ES-I3 (cell line): ENCODE results near the gene FBXO31.

ENCODE experiments used
- H3K36me3 ChIP-seq: 2 replicates; pipeline ENCODE4 v1.6.1; 2013; ENCODE audit warnings: mild to moderate bottlenecking, low read length, control low read depth, moderate library complexity; ENCODE audit not compliant: insufficient read depth
- H3K4me1 ChIP-seq: 2 replicates; pipeline ENCODE4 v1.6.1; 2013; ENCODE audit warnings: mild to moderate bottlenecking, control low read depth, low read length; ENCODE audit not compliant: insufficient read depth
- H3K9ac ChIP-seq: 2 replicates; pipeline ENCODE4 v1.6.1; 2013; ENCODE audit warnings: low read depth, mild to moderate bottlenecking, low read length, moderate library complexity
- H3K9me3 ChIP-seq: 2 replicates; pipeline ENCODE4 v1.6.1; 2013; ENCODE audit warnings: mild to moderate bottlenecking, low read length, moderate library complexity; ENCODE audit not compliant: control insufficient read depth, insufficient read depth

FBXO31 gene

DNA sequence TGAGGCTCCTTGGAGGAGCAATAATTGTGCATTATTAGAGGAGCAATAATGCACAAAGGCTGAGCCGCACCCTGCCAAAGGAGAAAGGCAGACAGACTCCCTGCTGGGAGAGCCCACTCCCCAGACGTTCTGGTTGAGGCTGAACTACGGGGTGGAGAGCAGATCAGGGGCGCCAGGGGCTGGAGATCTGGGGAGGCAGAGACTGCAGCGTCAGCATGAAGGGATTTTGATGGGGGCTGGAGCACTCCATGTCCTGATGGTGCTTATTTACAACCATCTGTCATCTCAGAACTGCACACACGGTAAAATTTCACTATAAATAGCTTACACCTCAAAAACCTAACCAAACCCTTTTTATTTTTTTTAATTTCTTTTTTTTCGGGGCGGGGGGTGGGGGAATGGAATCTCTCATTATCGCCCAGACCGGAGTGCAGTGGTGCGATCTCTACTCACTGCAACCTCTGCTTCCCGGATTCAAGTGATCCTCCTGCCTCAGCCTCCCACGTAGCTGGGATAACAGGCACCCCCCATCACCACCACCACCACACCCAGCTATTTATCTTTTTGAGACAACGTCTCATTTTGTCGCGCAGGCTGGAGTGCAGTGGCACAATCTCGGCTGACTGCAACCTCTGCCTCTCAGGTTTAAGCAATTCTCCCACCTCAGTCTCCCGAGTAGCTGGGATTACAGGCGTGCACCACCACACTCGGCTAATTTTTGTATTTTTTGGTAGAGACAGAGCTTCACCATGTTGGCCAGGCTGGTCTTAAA is 62.1 kb downstream of the FBXO31 start:
- H3K4me1 ChIP-seq, result no peaks in the 10 kb centered on the region; the same call in 1 of the 2 replicates
- H3K9me3 ChIP-seq, result no peaks in the 10 kb centered on the region
- H3K9ac ChIP-seq, result no peak overlapping the region
- no peaks in the 10 kb centered on the region for H3K36me3 ChIP-seq

DNA sequence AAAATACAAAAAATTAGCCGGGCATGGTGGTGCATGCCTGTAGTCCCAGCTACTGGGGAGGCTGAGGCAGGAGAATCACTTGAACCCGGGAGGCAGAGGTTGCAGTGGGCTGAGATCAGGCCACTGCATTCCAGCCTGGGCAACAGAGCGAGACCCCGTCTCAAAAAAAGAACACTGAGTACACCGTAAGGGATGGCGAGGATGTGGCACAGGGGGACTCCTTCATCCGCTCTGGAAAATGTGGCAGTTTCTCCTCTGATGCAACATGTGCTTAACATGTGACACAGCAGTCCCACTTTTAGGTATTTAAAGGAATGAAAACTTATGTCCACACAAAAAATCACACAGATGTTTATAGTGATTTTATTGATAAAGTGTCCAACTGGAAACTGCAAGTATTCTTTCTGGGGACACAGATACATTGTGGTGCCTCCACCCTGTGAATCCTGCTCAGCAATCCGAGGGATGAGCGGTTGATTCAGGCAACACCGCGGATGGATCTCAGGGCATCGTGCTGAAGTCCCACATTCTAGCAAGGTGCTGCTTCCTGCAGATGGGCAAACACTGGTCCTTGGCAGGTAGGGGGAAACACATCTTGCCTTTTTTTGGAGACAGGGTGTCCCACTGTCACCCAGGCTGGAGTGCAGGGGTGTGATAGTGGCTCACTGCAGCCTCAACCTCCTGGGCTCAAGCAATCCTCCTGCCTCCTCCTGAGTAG is 62.9 kb downstream of the FBXO31 start:
- Histone ChIP-seq H3K9ac (no peak overlapping the region), H3K9me3 (no peaks in the 10 kb centered on the region), H3K36me3 (no peaks in the 10 kb centered on the region), H3K4me1 (peaks cover under 1% of the 10 kb centered on the region; the same call in 1 of the 2 replicates)

DNA sequence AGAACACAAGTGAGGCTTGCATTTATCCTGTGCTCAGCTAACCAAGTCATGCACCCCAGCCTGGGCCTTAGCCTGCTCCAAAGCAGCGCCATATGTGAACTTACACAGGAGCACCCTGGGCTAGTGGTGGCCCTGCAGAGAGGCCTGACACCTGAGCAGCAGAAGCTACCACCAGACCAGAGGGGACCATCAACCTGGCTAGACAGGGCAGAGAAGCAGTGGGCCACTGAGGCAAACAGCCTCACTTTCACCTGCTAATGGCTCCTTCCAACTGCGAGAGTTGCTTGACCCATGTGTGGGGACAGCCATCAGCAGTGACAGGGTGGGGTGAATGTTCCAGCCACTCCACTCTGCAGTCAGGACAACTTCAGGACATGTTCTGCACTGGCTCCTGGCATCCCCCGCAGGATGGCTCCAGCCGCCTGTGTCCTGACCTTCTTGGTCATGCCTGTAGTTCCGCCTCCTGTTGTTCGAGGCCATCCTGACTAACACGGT is 63.5 kb downstream of the FBXO31 start:
- no peaks in the 10 kb centered on the region for H3K9me3 ChIP-seq
- H3K9ac ChIP-seq, result no peak overlapping the region
- H3K4me1 ChIP-seq, result peaks cover 7% of the 10 kb centered on the region; the same call in 1 of the 2 replicates
- H3K36me3 ChIP-seq, result no peaks in the 10 kb centered on the region

- Histone ChIP-seq H3K9ac (no peak overlapping the region), H3K9me3 (no peaks in the 10 kb centered on the region), H3K36me3 (no peaks in the 10 kb centered on the region), H3K4me1 (peaks cover 7% of the 10 kb centered on the region; the same call in 1 of the 2 replicates)
These were observed 64.6 kb downstream of the FBXO31 start for GRCh38 chr16:87319011-87319410.

DNA sequence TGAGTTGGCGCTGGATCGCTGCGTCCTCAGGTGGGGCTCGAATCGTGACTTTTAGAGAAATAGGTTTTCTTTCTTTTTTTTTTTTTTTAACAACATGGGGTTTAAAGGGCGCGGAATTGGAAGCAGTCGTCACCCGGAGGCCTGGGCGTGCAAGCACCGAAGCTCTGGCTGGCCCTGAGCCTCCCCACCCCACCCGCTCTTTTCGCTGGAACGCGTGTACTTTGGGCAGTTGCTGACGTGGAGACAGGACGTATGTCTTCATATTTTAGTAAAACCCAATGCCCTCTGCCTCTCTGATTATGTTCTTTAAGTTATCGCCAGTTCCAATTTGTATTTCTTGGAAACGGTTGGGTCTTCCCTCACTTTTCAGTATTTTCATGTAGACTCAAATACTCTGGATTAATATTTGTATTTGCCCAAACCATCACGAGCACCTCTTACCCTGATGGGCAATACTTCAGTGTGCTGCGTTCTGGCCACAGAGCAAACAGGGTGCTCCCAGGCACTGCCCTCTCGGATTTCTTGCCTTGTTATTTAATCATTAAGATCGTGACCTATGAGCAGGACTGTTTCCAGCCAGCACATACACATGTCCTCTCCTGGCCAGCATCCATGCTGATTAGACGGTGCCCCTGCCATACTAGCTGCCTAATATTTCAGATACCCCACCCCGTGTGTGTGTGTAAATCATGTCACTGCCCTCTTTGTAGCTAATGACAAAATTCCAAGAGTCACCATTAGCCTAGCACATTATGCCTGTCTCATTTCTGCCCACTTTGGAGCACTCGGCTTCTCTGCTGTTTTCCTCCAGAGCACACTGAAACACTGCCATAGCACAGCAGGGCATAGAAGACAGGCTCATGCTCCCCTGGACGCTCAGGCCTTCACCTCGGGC is 65.6 kb downstream of the FBXO31 start:
- H3K9ac ChIP-seq, result peak overlapping the region; percentile 92
- H3K36me3 ChIP-seq, result no peaks in the 10 kb centered on the region
- H3K9me3 ChIP-seq, result no peaks in the 10 kb centered on the region
- peaks cover 7% of the 10 kb centered on the region; the same call in 1 of the 2 replicates for H3K4me1 ChIP-seq

GRCh38 chr16:87316923-87317749 is 66.4 kb downstream of the FBXO31 start, which contains the start of gene C16orf95:
Gene C16orf95 (minus strand): TSS chr16:87317392. CDS start chr16:87317242, 150 bp downstream.
- H3K9me3 ChIP-seq, result no peaks in the 10 kb centered on the region
- peak within 1 kb of the TSS; percentile 92 for H3K9ac ChIP-seq
- peaks cover 7% of the 10 kb centered on the region; the same call in 1 of the 2 replicates for H3K4me1 ChIP-seq
- no peaks in the 10 kb centered on the region for H3K36me3 ChIP-seq

DNA sequence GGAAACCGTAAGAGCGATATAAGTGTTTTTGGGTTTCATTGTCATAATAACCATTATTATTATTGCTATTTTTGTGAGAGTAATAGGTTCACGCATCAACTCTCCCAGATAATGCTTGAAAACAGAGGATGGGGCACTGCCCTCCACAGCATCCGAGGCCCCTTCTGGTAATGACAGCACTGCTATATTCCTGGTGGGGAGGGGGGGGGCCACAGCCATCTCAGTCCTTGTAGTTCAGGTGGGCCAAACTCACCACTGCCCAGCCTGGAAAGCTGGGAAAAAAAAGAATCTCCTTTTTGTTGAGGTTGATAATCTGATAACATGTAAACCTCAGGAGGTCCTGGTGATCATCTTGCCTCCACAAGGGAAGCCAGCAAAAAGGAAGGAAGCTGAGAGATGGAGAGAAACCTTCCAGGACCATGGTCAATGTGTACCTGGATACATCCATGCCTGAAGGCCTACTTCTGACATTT is 67.1 kb downstream of the FBXO31 start:
- no peaks in the 10 kb centered on the region for H3K36me3 ChIP-seq
- H3K9me3 ChIP-seq, result no peaks in the 10 kb centered on the region

GRCh38 chr16:87314990-87315420 is 68.6 kb downstream of the FBXO31 start:
- no peaks in the 10 kb centered on the region for H3K9me3 ChIP-seq
- H3K9ac ChIP-seq, result no peak overlapping the region
- H3K36me3 ChIP-seq, result no peaks in the 10 kb centered on the region
- H3K4me1 ChIP-seq, result peaks cover 7% of the 10 kb centered on the region; the same call in 1 of the 2 replicates

More for the DNA sequence above, 67.1 kb downstream of the FBXO31 start:
- peak overlapping the region; percentile 92; the same call in 1 of the 2 replicates for H3K9ac ChIP-seq
- H3K4me1 ChIP-seq, result peaks cover 7% of the 10 kb centered on the region; the same call in 1 of the 2 replicates

DNA sequence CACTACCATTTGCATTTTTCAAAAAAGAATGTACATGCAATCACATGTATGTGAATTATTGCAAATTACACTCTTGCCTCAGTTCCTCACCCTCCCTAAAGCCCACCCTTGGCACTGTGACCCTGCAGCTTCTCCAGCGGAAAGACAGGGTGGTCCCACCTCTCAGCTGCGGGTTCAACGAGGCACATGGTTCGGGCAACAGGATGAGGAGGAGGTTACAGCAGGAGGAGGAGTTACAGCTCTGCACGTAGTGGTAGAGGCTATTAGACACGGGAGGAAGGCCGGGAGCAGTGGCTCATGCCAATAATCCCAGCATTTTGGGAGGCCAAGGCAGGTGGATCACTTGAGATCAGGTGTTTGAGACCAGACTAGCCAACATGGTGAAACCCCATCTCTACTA is 71.6 kb downstream of the FBXO31 start:
- H3K9me3 ChIP-seq, result peaks cover 5% of the 10 kb centered on the region
- H3K9ac ChIP-seq, result no peak overlapping the region
- H3K36me3 ChIP-seq, result no peaks in the 10 kb centered on the region; the same call in 1 of the 2 replicates
- H3K4me1 ChIP-seq, result peaks cover 7% of the 10 kb centered on the region; the same call in 1 of the 2 replicates

GRCh38 chr16:87311387-87311786 is 72.2 kb downstream of the FBXO31 start:
- Histone ChIP-seq H3K4me1 (peaks cover 7% of the 10 kb centered on the region; the same call in 1 of the 2 replicates), H3K9ac (no peak overlapping the region), H3K9me3 (peaks cover 5% of the 10 kb centered on the region), H3K36me3 (no peaks in the 10 kb centered on the region; the same call in 1 of the 2 replicates)

DNA sequence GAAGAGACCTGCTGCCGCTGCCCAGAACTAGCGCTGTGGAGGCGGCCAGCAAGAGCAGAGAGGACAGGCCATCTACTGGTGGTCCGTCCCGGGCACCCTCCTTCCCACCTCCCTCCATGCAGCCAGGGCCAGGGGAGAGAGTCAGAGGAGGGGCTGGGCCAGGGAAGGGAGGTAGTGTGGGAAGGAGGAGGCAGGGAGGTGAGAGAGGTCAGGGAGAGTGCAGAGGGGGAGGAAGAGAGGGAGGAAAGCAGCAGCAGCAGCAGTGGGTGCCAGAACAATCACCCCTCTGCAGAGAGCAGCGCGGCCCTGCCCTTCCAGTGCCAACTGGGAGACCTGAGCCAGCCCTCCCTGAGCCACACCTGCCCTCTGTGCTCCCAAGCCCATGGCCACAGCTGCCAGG is 73.0 kb downstream of the FBXO31 start:
- no peaks in the 10 kb centered on the region; the same call in 1 of the 2 replicates for H3K36me3 ChIP-seq
- peaks cover 11% of the 10 kb centered on the region; the same call in 1 of the 2 replicates for H3K4me1 ChIP-seq
- no peak overlapping the region for H3K9ac ChIP-seq

GRCh38 chr16:87309620-87310525 is 73.7 kb downstream of the FBXO31 start:
- no peak overlapping the region for H3K9ac ChIP-seq
- H3K4me1 ChIP-seq, result peaks cover 12% of the 10 kb centered on the region; the same call in 1 of the 2 replicates
- H3K36me3 ChIP-seq, result no peaks in the 10 kb centered on the region; the same call in 1 of the 2 replicates
- peaks cover 5% of the 10 kb centered on the region for H3K9me3 ChIP-seq

More for the DNA sequence above, 73.0 kb downstream of the FBXO31 start:
- H3K9me3 ChIP-seq, result peaks cover 5% of the 10 kb centered on the region
